ENCODE measurements around the gene C11orf58. TPM values are rescaled to one million over a fixed set of nuclear protein-coding genes. Genes with fewer than 3 reads are reported as not detected.

The C11orf58 gene
- total RNA-seq, 1 experiment from 2014 or later = 171 TPM

DNA sequence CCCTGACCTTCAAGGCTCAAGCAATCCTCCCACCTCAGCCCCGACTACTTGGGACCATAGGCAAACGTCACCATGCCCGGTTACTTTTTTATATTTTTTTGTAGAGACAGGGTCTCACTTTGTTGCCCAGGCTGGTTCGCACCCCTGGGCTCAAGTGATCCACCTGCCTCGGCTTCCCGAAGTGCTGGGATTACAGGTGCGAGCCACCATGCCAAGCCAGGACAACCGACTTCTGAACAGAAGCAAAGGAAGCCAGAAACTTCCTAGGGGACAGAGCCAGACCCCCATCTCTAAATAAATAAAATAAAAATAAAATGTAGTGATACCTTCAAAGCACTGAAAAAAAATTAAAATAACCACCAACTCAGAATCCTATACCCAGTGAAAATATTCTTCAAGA lies 26.4 kb downstream of the C11orf58 start:
- DNase-seq (ENCODE audit: low spot score) = no peak
- intact Hi-C loops (cut with micrococcal nuclease; ENCODE audit: unreplicated experiment) = no loop called here
- BruUV-seq (replicated peaks) = no TSS peak
- Histone ChIP-seq H3K27me3 (replicated peaks; ENCODE audit: insufficient read depth, low read depth, low read length, poor library complexity) (no peaks in the 10 kb centered on the region), H3K4me3 (ENCODE audit: low read depth, low read length, poor library complexity, severe bottlenecking) (no peak overlapping the region), H3K27ac (ENCODE audit: low read depth, low read length, poor library complexity, severe bottlenecking) (no peak overlapping the region), H3K4me1 (ENCODE audit: insufficient read depth, low read length, poor library complexity, severe bottlenecking) (no peaks in the 10 kb centered on the region), H3K9me3 (ENCODE audit: low read depth, low read length, poor library complexity, severe bottlenecking) (no peaks in the 10 kb centered on the region), H3K36me3 (ENCODE audit: insufficient read depth, low read length, poor library complexity, severe bottlenecking) (no peaks in the 10 kb centered on the region)
- ChIA-PET POLR2A (ENCODE audit: low non-redundant PET) (no interaction called here), CTCF (no interaction called here)
- TF ChIP-seq EZH2 (IDR thresholded peaks at IDR 0.05; ENCODE audit: borderline replicate concordance, low read depth, low read length, poor library complexity, severe bottlenecking) (no peak), CTCF (conservative IDR thresholded peaks at IDR 0.05; ENCODE audit: low read depth, low read length) (no peak)

- Histone ChIP-seq H3K27me3 (replicated peaks; ENCODE audit: insufficient read depth, low read depth, low read length, poor library complexity) (no peaks in the 10 kb centered on the region), H3K27ac (ENCODE audit: low read depth, low read length, poor library complexity, severe bottlenecking) (no peak overlapping the region), H3K4me1 (ENCODE audit: insufficient read depth, low read length, poor library complexity, severe bottlenecking) (no peaks in the 10 kb centered on the region), H3K4me3 (ENCODE audit: low read depth, low read length, poor library complexity, severe bottlenecking) (no peak overlapping the region), H3K9me3 (ENCODE audit: low read depth, low read length, poor library complexity, severe bottlenecking) (no peaks in the 10 kb centered on the region), H3K36me3 (ENCODE audit: insufficient read depth, low read length, poor library complexity, severe bottlenecking) (no peaks in the 10 kb centered on the region)
- ChIA-PET POLR2A (ENCODE audit: low non-redundant PET) (interaction anchor here (0.6 kb wide), 1 partner anchor 193 kb away, joined by 3 read pairs; no protein-coding TSS in a partner anchor), CTCF (no interaction called here)
- no peak for DNase-seq (ENCODE audit: low spot score)
- no peak for TF ChIP-seq CTCF (conservative IDR thresholded peaks at IDR 0.05; ENCODE audit: low read depth, low read length)
- no peak for TF ChIP-seq EZH2 (IDR thresholded peaks at IDR 0.05; ENCODE audit: borderline replicate concordance, low read depth, low read length, poor library complexity, severe bottlenecking)
- intact Hi-C loops (cut with micrococcal nuclease; ENCODE audit: unreplicated experiment) = no loop called here
- BruUV-seq (replicated peaks) = no TSS peak
Observed at GRCh38 chr11:16767137-16767536, 28.7 kb downstream of the C11orf58 start.

DNA sequence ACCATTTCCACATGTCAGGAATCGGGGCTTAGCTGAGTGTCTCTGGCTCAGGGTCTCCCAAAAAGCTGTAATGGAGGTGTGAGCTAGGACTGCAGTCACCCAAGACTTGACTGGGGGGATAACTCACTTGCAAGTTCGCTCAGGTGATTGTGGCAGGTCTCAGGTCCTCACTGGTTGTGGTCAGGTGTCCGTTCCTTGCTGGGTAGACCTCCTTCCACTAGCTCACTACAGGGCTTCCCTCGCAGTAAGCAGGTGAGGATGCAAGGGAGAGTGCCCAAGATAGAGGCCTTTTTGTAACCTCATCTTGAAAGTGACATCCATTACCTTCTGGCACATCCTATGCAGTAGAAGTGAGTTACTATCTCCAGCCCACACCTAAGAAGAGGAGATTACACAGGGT lies 29.5 kb downstream of the C11orf58 start:
- Histone ChIP-seq H3K9me3 (ENCODE audit: low read depth, low read length, poor library complexity, severe bottlenecking) (no peaks in the 10 kb centered on the region), H3K27me3 (replicated peaks; ENCODE audit: insufficient read depth, low read depth, low read length, poor library complexity) (no peaks in the 10 kb centered on the region), H3K27ac (ENCODE audit: low read depth, low read length, poor library complexity, severe bottlenecking) (no peak overlapping the region), H3K4me3 (ENCODE audit: low read depth, low read length, poor library complexity, severe bottlenecking) (no peak overlapping the region), H3K36me3 (ENCODE audit: insufficient read depth, low read length, poor library complexity, severe bottlenecking) (no peaks in the 10 kb centered on the region), H3K4me1 (ENCODE audit: insufficient read depth, low read length, poor library complexity, severe bottlenecking) (no peaks in the 10 kb centered on the region)
- POLR2A ChIA-PET (ENCODE audit: low non-redundant PET) = no interaction called here
- no TSS peak for BruUV-seq (replicated peaks)
- CTCF ChIA-PET = no interaction called here
- intact Hi-C loops (cut with micrococcal nuclease; ENCODE audit: unreplicated experiment) = no loop called here
- DNase-seq (ENCODE audit: low spot score) = no peak
- TF ChIP-seq CTCF (conservative IDR thresholded peaks at IDR 0.05; ENCODE audit: low read depth, low read length) (no peak), EZH2 (IDR thresholded peaks at IDR 0.05; ENCODE audit: borderline replicate concordance, low read depth, low read length, poor library complexity, severe bottlenecking) (no peak)
